HL-60 (cell line): Measurements from ENCODE around the gene LHX1.

Experiments used
- GABPA ChIP-seq: IDR thresholded peaks from 2 replicates; pipeline ENCODE4 v1.6.1; 2012; ENCODE audit warnings: low read depth
- POLR2AphosphoS5 ChIP-seq: IDR thresholded peaks from 2 replicates; pipeline ENCODE4 v1.6.1; 2012; ENCODE audit warnings: low read depth
- SPI1 ChIP-seq: IDR thresholded peaks from 2 replicates; pipeline ENCODE4 v1.6.1; 2012; ENCODE audit warnings: low read depth, mild to moderate bottlenecking, borderline replicate concordance
- TF ChIP-seq, protein P1 (sequence below): IDR thresholded peaks from one replicate; pipeline ENCODE4 v1.5.1; 2011; ENCODE audit warnings: low read length, control low read depth, inconsistent platforms; ENCODE audit not compliant: insufficient read depth
- TF ChIP-seq, protein P2 (sequence below): IDR thresholded peaks from 2 replicates; pipeline ENCODE4 v1.6.1; 2012; ENCODE audit warnings: low read depth; ENCODE audit not compliant: insufficient replicate concordance

DNA sequence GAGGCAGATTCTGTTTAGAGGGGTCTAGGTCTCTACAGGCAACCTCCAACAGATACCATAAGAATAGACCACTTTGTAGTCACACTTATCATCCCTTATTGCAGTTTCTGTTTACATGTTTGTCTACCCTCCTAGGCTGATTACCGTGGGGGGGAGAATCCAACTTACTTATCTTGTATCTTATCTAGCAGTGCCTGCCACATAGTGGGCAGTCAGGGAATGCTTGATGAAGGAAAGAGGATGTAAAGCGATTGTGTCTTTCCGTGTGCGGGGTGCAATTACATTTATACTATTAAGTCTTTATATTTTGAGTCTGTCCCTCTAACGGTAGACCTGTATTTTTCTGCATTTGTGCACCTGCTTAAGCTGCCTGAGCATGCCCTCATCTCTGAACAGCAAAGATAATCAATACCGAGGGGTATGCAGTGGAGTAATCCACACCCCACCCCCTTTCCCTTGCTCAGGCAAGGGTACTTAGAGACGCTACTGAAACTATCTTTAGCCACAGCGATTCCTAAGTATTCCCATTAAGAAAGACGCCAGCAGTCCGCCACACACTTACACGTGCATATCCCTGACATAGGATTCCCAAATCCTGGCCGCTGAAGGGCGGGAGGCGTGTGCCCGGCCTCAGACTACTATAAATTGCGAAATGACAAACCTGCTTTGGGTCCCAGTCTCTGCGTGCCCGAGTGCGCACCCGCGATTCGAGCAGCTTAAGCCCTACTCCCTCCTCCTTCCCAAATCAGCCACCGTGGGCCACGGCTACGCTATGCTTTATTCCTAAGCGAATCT, 10.8 kb downstream of the LHX1 start:
- TF ChIP-seq, protein P1, sequence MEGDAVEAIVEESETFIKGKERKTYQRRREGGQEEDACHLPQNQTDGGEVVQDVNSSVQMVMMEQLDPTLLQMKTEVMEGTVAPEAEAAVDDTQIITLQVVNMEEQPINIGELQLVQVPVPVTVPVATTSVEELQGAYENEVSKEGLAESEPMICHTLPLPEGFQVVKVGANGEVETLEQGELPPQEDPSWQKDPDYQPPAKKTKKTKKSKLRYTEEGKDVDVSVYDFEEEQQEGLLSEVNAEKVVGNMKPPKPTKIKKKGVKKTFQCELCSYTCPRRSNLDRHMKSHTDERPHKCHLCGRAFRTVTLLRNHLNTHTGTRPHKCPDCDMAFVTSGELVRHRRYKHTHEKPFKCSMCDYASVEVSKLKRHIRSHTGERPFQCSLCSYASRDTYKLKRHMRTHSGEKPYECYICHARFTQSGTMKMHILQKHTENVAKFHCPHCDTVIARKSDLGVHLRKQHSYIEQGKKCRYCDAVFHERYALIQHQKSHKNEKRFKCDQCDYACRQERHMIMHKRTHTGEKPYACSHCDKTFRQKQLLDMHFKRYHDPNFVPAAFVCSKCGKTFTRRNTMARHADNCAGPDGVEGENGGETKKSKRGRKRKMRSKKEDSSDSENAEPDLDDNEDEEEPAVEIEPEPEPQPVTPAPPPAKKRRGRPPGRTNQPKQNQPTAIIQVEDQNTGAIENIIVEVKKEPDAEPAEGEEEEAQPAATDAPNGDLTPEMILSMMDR, result no peak
- TF ChIP-seq POLR2AphosphoS5 (no peak), GABPA (no peak), SPI1 (no peak)
- TF ChIP-seq, protein P2, sequence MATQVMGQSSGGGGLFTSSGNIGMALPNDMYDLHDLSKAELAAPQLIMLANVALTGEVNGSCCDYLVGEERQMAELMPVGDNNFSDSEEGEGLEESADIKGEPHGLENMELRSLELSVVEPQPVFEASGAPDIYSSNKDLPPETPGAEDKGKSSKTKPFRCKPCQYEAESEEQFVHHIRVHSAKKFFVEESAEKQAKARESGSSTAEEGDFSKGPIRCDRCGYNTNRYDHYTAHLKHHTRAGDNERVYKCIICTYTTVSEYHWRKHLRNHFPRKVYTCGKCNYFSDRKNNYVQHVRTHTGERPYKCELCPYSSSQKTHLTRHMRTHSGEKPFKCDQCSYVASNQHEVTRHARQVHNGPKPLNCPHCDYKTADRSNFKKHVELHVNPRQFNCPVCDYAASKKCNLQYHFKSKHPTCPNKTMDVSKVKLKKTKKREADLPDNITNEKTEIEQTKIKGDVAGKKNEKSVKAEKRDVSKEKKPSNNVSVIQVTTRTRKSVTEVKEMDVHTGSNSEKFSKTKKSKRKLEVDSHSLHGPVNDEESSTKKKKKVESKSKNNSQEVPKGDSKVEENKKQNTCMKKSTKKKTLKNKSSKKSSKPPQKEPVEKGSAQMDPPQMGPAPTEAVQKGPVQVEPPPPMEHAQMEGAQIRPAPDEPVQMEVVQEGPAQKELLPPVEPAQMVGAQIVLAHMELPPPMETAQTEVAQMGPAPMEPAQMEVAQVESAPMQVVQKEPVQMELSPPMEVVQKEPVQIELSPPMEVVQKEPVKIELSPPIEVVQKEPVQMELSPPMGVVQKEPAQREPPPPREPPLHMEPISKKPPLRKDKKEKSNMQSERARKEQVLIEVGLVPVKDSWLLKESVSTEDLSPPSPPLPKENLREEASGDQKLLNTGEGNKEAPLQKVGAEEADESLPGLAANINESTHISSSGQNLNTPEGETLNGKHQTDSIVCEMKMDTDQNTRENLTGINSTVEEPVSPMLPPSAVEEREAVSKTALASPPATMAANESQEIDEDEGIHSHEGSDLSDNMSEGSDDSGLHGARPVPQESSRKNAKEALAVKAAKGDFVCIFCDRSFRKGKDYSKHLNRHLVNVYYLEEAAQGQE, result no peak
